ENCODE results near the gene OSBPL3.

The OSBPL3 gene

GRCh38 chr7:24864214-24864817 is 115.7 kb downstream of the OSBPL3 start:
- TF ChIP-seq CTCF (IDR thresholded peaks at IDR 0.05; ENCODE audit: control extremely low read depth, extremely low read depth, low read depth, missing control alignments): no peak
- DNase-seq (ENCODE audit: extremely low spot score): no peak
- POLR2A ChIA-PET: no interaction called here
- CTCF ChIA-PET: interaction anchor here (1.0 kb wide), 1 partner anchor 9 kb away, joined by 3 read pairs; no protein-coding TSS in a partner anchor

GRCh38 chr7:24863626-24864025 is 116.4 kb downstream of the OSBPL3 start:
- TF ChIP-seq CTCF (IDR thresholded peaks at IDR 0.05; ENCODE audit: control extremely low read depth, extremely low read depth, low read depth, missing control alignments): no peak
- ChIA-PET CTCF (interaction anchor here (0.7 to 4.9 kb wide), 3 partner anchors 12 to 29 kb away, joined by 3 to 21 read pairs (median 4); no protein-coding TSS in a partner anchor), POLR2A (no interaction called here)
- DNase-seq (ENCODE audit: extremely low spot score): no peak

GRCh38 chr7:24862461-24862860 is 117.5 kb downstream of the OSBPL3 start:
- ChIA-PET CTCF (interaction anchor here (0.6 to 4.9 kb wide), 7 partner anchors 11 to 196 kb away, joined by 3 to 21 read pairs (median 3); no protein-coding TSS in a partner anchor), POLR2A (no interaction called here)
- no peak for DNase-seq (ENCODE audit: extremely low spot score)
- no peak for TF ChIP-seq CTCF (IDR thresholded peaks at IDR 0.05; ENCODE audit: control extremely low read depth, extremely low read depth, low read depth, missing control alignments)

- ChIA-PET CTCF (interaction anchor here (4.9 kb wide), 1 partner anchor 18 kb away, joined by 21 read pairs; no protein-coding TSS in a partner anchor), POLR2A (no interaction called here)
- no peak for TF ChIP-seq CTCF (IDR thresholded peaks at IDR 0.05; ENCODE audit: control extremely low read depth, extremely low read depth, low read depth, missing control alignments)
- no peak for DNase-seq (ENCODE audit: extremely low spot score)
Observed at GRCh38 chr7:24861336-24861735, 118.6 kb downstream of the OSBPL3 start.

GRCh38 chr7:24860611-24861010 is 119.4 kb downstream of the OSBPL3 start:
- ChIA-PET POLR2A (no interaction called here), CTCF (interaction anchor here (1.0 to 4.9 kb wide), 3 partner anchors 11 to 238 kb away, joined by 4 to 21 read pairs (median 6); no protein-coding TSS in a partner anchor)
- no peak for TF ChIP-seq CTCF (IDR thresholded peaks at IDR 0.05; ENCODE audit: control extremely low read depth, extremely low read depth, low read depth, missing control alignments)
- DNase-seq (ENCODE audit: extremely low spot score): no peak

- POLR2A ChIA-PET: interaction anchor here (1.3 kb wide), 1 partner anchor 266 kb away, joined by 5 read pairs; the partner anchor contains the start of gene CYCS
- CTCF ChIA-PET: interaction anchor here (0.9 to 4.9 kb wide), 8 partner anchors 12 to 134 kb away, joined by 3 to 21 read pairs (median 3); no protein-coding TSS in a partner anchor
- no peak for TF ChIP-seq CTCF (IDR thresholded peaks at IDR 0.05; ENCODE audit: control extremely low read depth, extremely low read depth, low read depth, missing control alignments)
- no peak for DNase-seq (ENCODE audit: extremely low spot score)
Observed at GRCh38 chr7:24858108-24858977, 121.6 kb downstream of the OSBPL3 start.

Measured in GM10248 (cell line).